ENCODE measurements around the gene FBP2. TPM values are rescaled to one million over a fixed set of nuclear protein-coding genes. Genes with fewer than 3 reads are reported as not detected.

The FBP2 gene
- total and polyA plus RNA-seq, 2 of the 8 experiments (the other 6 are each of a cell fraction or from before 2014, with no cell fraction given): not detected

DNA sequence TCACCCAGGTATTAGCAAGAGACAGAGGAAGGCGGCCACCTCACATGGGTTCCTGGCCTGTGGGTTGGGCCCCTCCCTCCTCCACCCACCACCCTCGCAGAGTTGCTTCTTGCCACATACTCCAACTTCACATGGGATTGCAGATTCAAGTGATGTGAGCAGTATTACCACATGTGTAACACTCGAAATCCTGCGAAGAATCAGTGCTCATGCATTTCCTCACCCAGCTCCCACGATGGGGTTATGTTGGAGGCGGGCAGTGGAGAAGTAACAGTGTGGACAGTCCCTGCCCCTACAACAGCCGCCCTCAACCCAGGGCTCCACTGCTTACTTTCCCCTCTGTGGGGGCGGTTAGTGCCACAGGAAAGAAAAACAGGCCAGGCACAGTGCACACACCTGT is 49.6 kb upstream of the FBP2 start (continued):
- TF ChIP-seq, protein P1, sequence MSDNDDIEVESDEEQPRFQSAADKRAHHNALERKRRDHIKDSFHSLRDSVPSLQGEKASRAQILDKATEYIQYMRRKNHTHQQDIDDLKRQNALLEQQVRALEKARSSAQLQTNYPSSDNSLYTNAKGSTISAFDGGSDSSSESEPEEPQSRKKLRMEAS (IDR thresholded peaks at IDR 0.05): no peak
- TF ChIP-seq KDM5A (IDR thresholded peaks at IDR 0.05; ENCODE audit: low read length) (no peak), SIX5 (IDR thresholded peaks at IDR 0.05; ENCODE audit: low read depth, low read length) (no peak)

Measured in H1 (cell line).